MM.1S (cell line): ENCODE results near the gene C10orf90.

Source experiments
- CTCF ChIP-seq: fragments of 300-600 bp; sonication (generic); IDR thresholded peaks from 2 replicates; pipeline ENCODE4 v1.5.1; 2016; ENCODE audit warnings: antibody characterized with exemption, low read length, mixed read lengths
- EZH2phosphoT487 ChIP-seq: fragments of 300-600 bp; sonication (generic); IDR thresholded peaks from 2 replicates; pipeline ENCODE4 v1.6.1; 2018; ENCODE audit warnings: antibody characterized with exemption, low read length

- TF ChIP-seq CTCF (no peak), EZH2phosphoT487 (no peak)
Observed at GRCh38 chr10:126465771-126466170, 204.7 kb downstream of the C10orf90 start.
